ENCODE data around the gene PDCD6IP. TPM values are rescaled to one million over a fixed set of nuclear protein-coding genes. Genes with fewer than 3 reads are reported as not detected.

Gene PDCD6IP
- polyA plus RNA-seq, 3 donors: 88.8 to 100 (median 90.2) TPM

DNA sequence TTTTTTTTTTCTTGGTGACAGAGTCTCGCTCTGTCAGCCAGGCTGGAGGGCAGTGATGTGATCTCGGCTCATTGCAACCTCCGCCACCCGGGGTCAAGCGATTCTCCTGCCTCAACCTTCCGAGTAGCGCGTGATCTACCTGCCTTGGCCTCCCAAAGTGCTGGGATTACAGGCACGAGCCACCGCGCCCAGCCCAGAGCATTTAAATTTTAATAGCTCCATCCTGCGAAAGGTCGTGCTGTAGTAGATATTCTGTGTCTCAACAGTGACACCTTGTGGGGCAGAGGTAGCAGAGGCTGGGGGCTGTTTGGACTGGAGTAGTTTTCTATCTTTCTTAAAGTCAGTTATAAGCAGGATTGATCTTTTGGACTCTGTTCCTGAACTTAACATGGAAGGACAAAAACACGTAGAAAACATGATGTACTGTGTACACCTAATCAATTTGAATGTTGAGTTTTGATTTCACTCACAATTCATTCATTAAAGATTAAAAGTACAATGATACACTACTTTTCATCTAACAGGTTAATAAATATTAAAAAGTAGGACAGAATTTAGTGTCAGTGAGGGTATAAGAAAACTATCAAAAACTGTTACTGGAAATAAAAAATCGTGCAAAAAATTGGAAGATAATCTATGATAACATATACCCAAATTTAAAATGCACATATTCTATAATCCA is 11.0 kb upstream of the PDCD6IP start:
- no peaks in the 10 kb centered on the region for H3K27me3 ChIP-seq (ENCODE audit: control insufficient read depth in 2 of 2, insufficient read depth in 2 of 2, low read length in 2 of 2)
- peak overlapping the region; percentile 64 to 84 for H3K4me3 Mint-ChIP-seq
- no peaks in the 10 kb centered on the region for H3K9me3 ChIP-seq (replicated peaks in 1 of 2; ENCODE audit: control insufficient read depth in 1 of 2, insufficient read depth in 1 of 2, low read length in 2 of 2)
- peak overlapping the region in 1 of 7 donors; percentile 50 for H3K27ac Mint-ChIP-seq
- no peaks in the 10 kb centered on the region for H3K79me2 ChIP-seq (ENCODE audit: insufficient read depth, low read length)
- peak; percentile 56 to 70 (median 57) for DNase-seq
- H3K36me3 Mint-ChIP-seq: no peaks in the 10 kb centered on the region
- H3K4me2 ChIP-seq (replicated peaks; ENCODE audit: extremely low read depth, low read length, poor library complexity, severe bottlenecking): peak overlapping the region; percentile 40
- peaks cover 20% of the 10 kb centered on the region for H3K4me1 Mint-ChIP-seq
- no peak overlapping the region for H3K4me3 ChIP-seq (replicated peaks in 1 of 3; ENCODE audit: low read depth in 2 of 3, low read length in 3 of 3)
- H3K27me3 Mint-ChIP-seq (ENCODE audit: low read depth in 3 of 3): no peaks in the 10 kb centered on the region
- H3K4me1 ChIP-seq (ENCODE audit: control insufficient read depth in 1 of 2, insufficient read depth in 2 of 2, low read length in 2 of 2): peaks cover 13 to 20% of the 10 kb centered on the region in 2 donors
- TF ChIP-seq, protein P1, sequence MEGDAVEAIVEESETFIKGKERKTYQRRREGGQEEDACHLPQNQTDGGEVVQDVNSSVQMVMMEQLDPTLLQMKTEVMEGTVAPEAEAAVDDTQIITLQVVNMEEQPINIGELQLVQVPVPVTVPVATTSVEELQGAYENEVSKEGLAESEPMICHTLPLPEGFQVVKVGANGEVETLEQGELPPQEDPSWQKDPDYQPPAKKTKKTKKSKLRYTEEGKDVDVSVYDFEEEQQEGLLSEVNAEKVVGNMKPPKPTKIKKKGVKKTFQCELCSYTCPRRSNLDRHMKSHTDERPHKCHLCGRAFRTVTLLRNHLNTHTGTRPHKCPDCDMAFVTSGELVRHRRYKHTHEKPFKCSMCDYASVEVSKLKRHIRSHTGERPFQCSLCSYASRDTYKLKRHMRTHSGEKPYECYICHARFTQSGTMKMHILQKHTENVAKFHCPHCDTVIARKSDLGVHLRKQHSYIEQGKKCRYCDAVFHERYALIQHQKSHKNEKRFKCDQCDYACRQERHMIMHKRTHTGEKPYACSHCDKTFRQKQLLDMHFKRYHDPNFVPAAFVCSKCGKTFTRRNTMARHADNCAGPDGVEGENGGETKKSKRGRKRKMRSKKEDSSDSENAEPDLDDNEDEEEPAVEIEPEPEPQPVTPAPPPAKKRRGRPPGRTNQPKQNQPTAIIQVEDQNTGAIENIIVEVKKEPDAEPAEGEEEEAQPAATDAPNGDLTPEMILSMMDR (IDR thresholded peaks at IDR 0.05): peak; percentile 81
- WGBS (ENCODE audit: insufficient coverage): 15% methylated on average over 10 of the region's 15 CpGs
- H3K9me3 Mint-ChIP-seq: no peaks in the 10 kb centered on the region
- intact Hi-C loops (cut with micrococcal nuclease): loop anchor here (2.0 to 5.0 kb wide), 3 partner anchors 70 to 151 kb away; partner anchors contain the start of gene CLASP2 (in 1 of the 2)
- H2AFZ ChIP-seq (ENCODE audit: insufficient read depth, low read depth, low read length, poor library complexity, severe bottlenecking): peak overlapping the region; percentile 55
- H3K27ac ChIP-seq (ENCODE audit: low read depth in 1 of 2, low read length in 2 of 2): no peak overlapping the region
- no peaks in the 10 kb centered on the region for H4K20me1 ChIP-seq (ENCODE audit: insufficient read depth, low read length)
- H3K36me3 ChIP-seq (replicated peaks in 1 of 2; ENCODE audit: control insufficient read depth in 1 of 2, insufficient read depth in 2 of 2, low read length in 2 of 2): no peaks in the 10 kb centered on the region
- no peak overlapping the region for H3K9ac ChIP-seq (ENCODE audit: insufficient read depth, low read length, poor library complexity, severe bottlenecking)

DNA sequence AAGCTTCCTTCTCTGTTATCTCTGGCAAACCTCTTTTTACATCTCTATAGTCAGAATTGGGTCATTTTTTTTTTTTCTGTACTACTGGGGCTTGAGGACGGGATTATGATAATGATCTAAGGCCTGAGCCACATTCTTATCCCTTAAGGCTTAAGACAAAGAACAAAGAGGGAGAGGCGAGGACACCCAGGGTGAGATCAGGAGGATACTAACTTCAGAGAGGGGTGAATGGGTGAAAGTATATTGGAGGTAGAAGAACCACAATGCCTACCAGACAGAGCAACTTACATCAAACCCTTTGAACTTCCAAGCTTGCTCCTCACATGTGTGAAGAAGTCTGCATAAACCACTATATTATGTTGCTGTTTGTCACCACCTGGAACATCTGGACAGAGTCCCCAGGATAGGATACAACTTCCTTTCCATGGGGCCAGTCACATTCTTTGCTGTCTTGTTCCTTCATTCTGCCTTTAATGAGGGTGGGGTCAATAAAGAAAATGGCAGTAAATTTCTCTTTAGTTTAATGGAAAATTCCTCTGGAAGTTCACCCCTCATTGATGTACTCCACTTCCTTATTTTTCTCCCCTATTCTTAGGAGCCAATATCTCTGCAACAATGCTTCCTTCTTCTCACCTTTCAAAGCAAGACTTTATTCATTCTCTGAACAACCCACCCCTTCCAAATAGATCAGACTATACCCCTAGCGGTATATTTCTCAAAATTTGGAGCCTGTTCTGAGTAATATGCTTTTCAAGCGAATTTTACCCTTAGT is 9.1 kb upstream of the PDCD6IP start:
- WGBS (ENCODE audit: insufficient coverage): no CpG with 5 or more reads among the region's 4 CpGs
- no peaks in the 10 kb centered on the region for H3K27me3 Mint-ChIP-seq (ENCODE audit: low read depth in 3 of 3)
- H2AFZ ChIP-seq (ENCODE audit: insufficient read depth, low read depth, low read length, poor library complexity, severe bottlenecking): no peak overlapping the region

More for the DNA sequence above, 9.1 kb upstream of the PDCD6IP start:
- Mint-ChIP-seq H3K36me3 (no peaks in the 10 kb centered on the region), H3K4me1 (peaks cover 20% of the 10 kb centered on the region), H3K27ac (peak overlapping the region in 2 of 7 donors; percentile 10 to 19), H3K9me3 (no peaks in the 10 kb centered on the region), H3K4me3 (no peak overlapping the region)
- no peaks in the 10 kb centered on the region for H4K20me1 ChIP-seq (ENCODE audit: insufficient read depth, low read length)
- no peaks in the 10 kb centered on the region for H3K79me2 ChIP-seq (ENCODE audit: insufficient read depth, low read length)
- H3K27me3 ChIP-seq (ENCODE audit: control insufficient read depth in 2 of 2, insufficient read depth in 2 of 2, low read length in 2 of 2): no peaks in the 10 kb centered on the region
- H3K4me3 ChIP-seq (replicated peaks in 1 of 3; ENCODE audit: low read depth in 2 of 3, low read length in 3 of 3): no peak overlapping the region
- intact Hi-C loops (cut with micrococcal nuclease): loop anchor here (5.0 kb wide), 2 partner anchors 72 to 152 kb away; partner anchors contain the start of gene CLASP2 (in 1 of the 2)
- no peak for DNase-seq
- no peak overlapping the region for H3K9ac ChIP-seq (ENCODE audit: insufficient read depth, low read length, poor library complexity, severe bottlenecking)
- H3K4me2 ChIP-seq (replicated peaks; ENCODE audit: extremely low read depth, low read length, poor library complexity, severe bottlenecking): no peak overlapping the region
- no peaks in the 10 kb centered on the region for H3K9me3 ChIP-seq (replicated peaks in 1 of 2; ENCODE audit: control insufficient read depth in 1 of 2, insufficient read depth in 1 of 2, low read length in 2 of 2)
- TF ChIP-seq, protein P1 (IDR thresholded peaks at IDR 0.05): no peak
- H3K4me1 ChIP-seq (ENCODE audit: control insufficient read depth in 1 of 2, insufficient read depth in 2 of 2, low read length in 2 of 2): peaks cover 13 to 20% of the 10 kb centered on the region in 2 donors
- H3K27ac ChIP-seq (ENCODE audit: low read depth in 1 of 2, low read length in 2 of 2): no peak overlapping the region
- H3K36me3 ChIP-seq (replicated peaks in 1 of 2; ENCODE audit: control insufficient read depth in 1 of 2, insufficient read depth in 2 of 2, low read length in 2 of 2): no peaks in the 10 kb centered on the region

All from CD14-positive monocyte (primary cell).